GM23338 (cell line): ENCODE measurements around the gene PTK6. TPM values are rescaled to one million over a fixed set of nuclear protein-coding genes. Genes with fewer than 3 reads are reported as not detected.

Source experiments
- ATAC-seq: fragments of 200-7000 bp; cut with Tn5 transposase; 3 replicates; pipeline ENCODE4 v1.9.1; 2020
- DNase-seq: peaks from one replicate; pipeline ENCODE4 v3.0.0-alpha.2; 2015; ENCODE audit warnings: low spot score
- H2AFZ ChIP-seq: fragments of 200-600 bp; sonication (generic); 2 replicates; pipeline ENCODE4 v1.8.0; 2016; ENCODE audit warnings: antibody characterized with exemption, mild to moderate bottlenecking, moderate library complexity
- H3F3A ChIP-seq: fragments of 200-600 bp; sonication (generic); replicated peaks from 2 replicates; pipeline ENCODE4 v1.8.0; 2017; ENCODE audit warnings: antibody characterized with exemption, mixed run types, low read depth
- H3K27ac ChIP-seq: fragments of 200-600 bp; sonication (generic); 2 replicates; pipeline ENCODE4 v1.6.1; 2016; ENCODE audit warnings: low read depth
- H3K27me3 ChIP-seq: fragments of 200-600 bp; sonication (generic); 2 replicates; pipeline ENCODE4 v1.8.0; 2016; ENCODE audit warnings: mild to moderate bottlenecking, mixed run types, moderate library complexity; ENCODE audit not compliant: insufficient read depth
- H3K36me3 ChIP-seq: fragments of 200-600 bp; sonication (generic); 2 replicates; pipeline ENCODE4 v1.8.0; 2016; ENCODE audit warnings: mild to moderate bottlenecking; ENCODE audit not compliant: insufficient read depth
- H3K4me1 ChIP-seq: fragments of 200-600 bp; sonication (generic); 2 replicates; pipeline ENCODE4 v1.8.0; 2016; ENCODE audit warnings: mild to moderate bottlenecking, moderate library complexity; ENCODE audit not compliant: insufficient read depth
- H3K4me2 ChIP-seq: fragments of 200-600 bp; sonication (generic); 2 replicates; pipeline ENCODE4 v1.7.1; 2017; ENCODE audit warnings: mixed run types
- H3K4me3 ChIP-seq: fragments of 200-600 bp; sonication (generic); 2 replicates; pipeline ENCODE4 v1.6.1; 2016; ENCODE audit warnings: mixed run types
- H3K79me2 ChIP-seq: fragments of 200-600 bp; sonication (generic); replicated peaks from 2 replicates; pipeline ENCODE4 v1.8.0; 2017; ENCODE audit warnings: mild to moderate bottlenecking; ENCODE audit not compliant: insufficient read depth
- H3K9me2 ChIP-seq: fragments of 200-600 bp; sonication (generic); 2 replicates; pipeline ENCODE4 v1.8.0; 2017; ENCODE audit not compliant: insufficient read depth
- H4K20me1 ChIP-seq: fragments of 200-600 bp; sonication (generic); replicated peaks from 2 replicates; pipeline ENCODE4 v1.8.0; 2017; ENCODE audit warnings: mild to moderate bottlenecking; ENCODE audit not compliant: insufficient read depth
- H3K27ac Mint-ChIP-seq: 2 replicates; pipeline ENCODE4 v1.8.0; 2020; ENCODE audit warnings: inconsistent platforms, mild to moderate bottlenecking, moderate library complexity, mixed read lengths
- H3K27me3 Mint-ChIP-seq: 3 replicates; pipeline ENCODE4 v1.8.0; 2022; ENCODE audit warnings: low read depth, mild to moderate bottlenecking, moderate library complexity, mixed read lengths, inconsistent platforms; ENCODE audit not compliant: insufficient read depth, poor library complexity
- H3K36me3 Mint-ChIP-seq: 3 replicates; pipeline ENCODE4 v1.8.0; 2021; ENCODE audit warnings: low read depth, mild to moderate bottlenecking, inconsistent platforms, moderate library complexity, mixed read lengths
- H3K4me1 Mint-ChIP-seq: 3 replicates; pipeline ENCODE4 v1.8.0; 2020; ENCODE audit warnings: mild to moderate bottlenecking, inconsistent platforms, mixed read lengths
- H3K4me3 Mint-ChIP-seq: 3 replicates; pipeline ENCODE4 v1.8.0; 2021; ENCODE audit warnings: moderate library complexity, mild to moderate bottlenecking, inconsistent platforms, mixed read lengths
- H3K9me3 Mint-ChIP-seq: 3 replicates; pipeline ENCODE4 v1.8.0; 2020; ENCODE audit warnings: moderate library complexity, mild to moderate bottlenecking, inconsistent platforms, mixed read lengths
- CREB1 ChIP-seq: fragments of 250-450 bp; sonication (Bioruptor Pico); IDR thresholded peaks from 2 replicates; pipeline ENCODE4 v1.5.0; 2020; ENCODE audit warnings: low read depth, mild to moderate bottlenecking, moderate library complexity
- EZH2 ChIP-seq: fragments of 200-600 bp; sonication (generic); IDR thresholded peaks from one replicate; pipeline ENCODE4 v1.8.0; 2017; ENCODE audit warnings: antibody characterized with exemption, mild to moderate bottlenecking, low read depth; ENCODE audit not compliant: unreplicated experiment
- EZH2phosphoT487 ChIP-seq: fragments of 200-600 bp; sonication (generic); IDR thresholded peaks from one replicate; pipeline ENCODE4 v1.8.1; 2018; ENCODE audit warnings: antibody characterized with exemption; ENCODE audit not compliant: unreplicated experiment
- REST ChIP-seq: IDR thresholded peaks from one replicate; pipeline ENCODE4 v1.6.1; 2018; ENCODE audit warnings: antibody characterized with exemption; ENCODE audit not compliant: unreplicated experiment
- ZNF462 ChIP-seq: fragments of 250-450 bp; sonication (Bioruptor Pico); IDR thresholded peaks from 2 replicates; pipeline ENCODE4 v1.5.0; 2020; ENCODE audit warnings: mild to moderate bottlenecking, moderate library complexity
- polyA plus RNA-seq: library from polyadenylated mRNA; unstranded; fragments of >200 nt; fragmentation: Nextera tagmentation; extraction: Ambion mirVana; gene quantifications from 2 replicates; pipeline ENCODE4 v1.2.1, GENCODE V29; 2016
- total RNA-seq: library from RNA; depleted of rRNA; stranded (reverse); fragments of >200 nt; shearing (Covaris generic); gene quantifications from 2 replicates; pipeline ENCODE4 v1.2.3, GENCODE V29; 2014

Gene PTK6
- total and polyA plus RNA-seq, 2 experiments from 2014 or later = 0.28 TPM; not detected in 1

GRCh38 chr20:63586797-63587196 is 49.6 kb upstream of the PTK6 start:
- no peak overlapping the region for H3K27ac Mint-ChIP-seq
- no peak for ATAC-seq
- no peaks in the 10 kb centered on the region for H3K36me3 ChIP-seq
- no peak overlapping the region for H3K4me3 ChIP-seq
- no peaks in the 10 kb centered on the region for H3K9me2 ChIP-seq
- no peak overlapping the region for H3K4me3 Mint-ChIP-seq
- H3K27me3 Mint-ChIP-seq = peaks cover 8% of the 10 kb centered on the region
- no peaks in the 10 kb centered on the region for H4K20me1 ChIP-seq
- H3K4me2 ChIP-seq = no peak overlapping the region
- H3F3A ChIP-seq = 0 out of 2 replicates have a peak, but pooled peaks cover 2% of the 10 kb centered on the region
- H3K36me3 Mint-ChIP-seq = peaks cover 12% of the 10 kb centered on the region
- H3K4me1 ChIP-seq = no peaks in the 10 kb centered on the region
- H3K27ac ChIP-seq = no peak overlapping the region
- no peak overlapping the region for H2AFZ ChIP-seq
- no peaks in the 10 kb centered on the region for H3K4me1 Mint-ChIP-seq
- no peaks in the 10 kb centered on the region for H3K27me3 ChIP-seq
- DNase-seq = no peak
- no peaks in the 10 kb centered on the region for H3K9me3 Mint-ChIP-seq
- TF ChIP-seq EZH2phosphoT487 (no peak), REST (no peak), EZH2 (no peak), CREB1 (no peak), ZNF462 (no peak)
- no peaks in the 10 kb centered on the region for H3K79me2 ChIP-seq
